ENCODE results near the gene TRNAU1AP. TPM values are rescaled to one million over a fixed set of nuclear protein-coding genes. Genes with fewer than 3 reads are reported as not detected.

Gene TRNAU1AP
- total RNA-seq, 4 donors from 2014 or later, result 4.1 to 25.4 (median 12.4) TPM

GRCh38 chr1:28509705-28510272 is 43.1 kb upstream of the TRNAU1AP start:
- Histone ChIP-seq H3K27me3 (no peaks in the 10 kb centered on the region), H3K27ac (peak overlapping the region; percentile 88 to 94 (median 90)), H3K9me3 (no peaks in the 10 kb centered on the region), H3K4me1 (peaks cover 25 to 58% (median 42%) of the 10 kb centered on the region in 4 donors), H3K36me3 (peaks cover 0 to 43% (median 18%) of the 10 kb centered on the region in 4 donors), H3K4me3 (no peak overlapping the region)
- TF ChIP-seq POLR2AphosphoS5 (IDR thresholded peaks at IDR 0.05) (peak in 1 of 3 donors; percentile 19), CTCF (IDR thresholded peaks at IDR 0.05) (no peak)
- 31 to 52% methylated on average over 2 to 8 of the region's 8 CpGs for WGBS, 2 donors (ENCODE audit: low coverage in 1 of 2)
- intact Hi-C loops (cut with DNase I; ENCODE audit: low total_unique reads), result loop anchor here (10.0 kb wide), 1 partner anchor 95 kb away; no protein-coding TSS in a partner anchor
- no peak for DNase-seq
- in situ Hi-C loops (cut with MboI; ENCODE audit: low pct_ligation_motif_present in 1 of 4, low pct_unique_long_range_greater_than_20kb in 1 of 4, low sequenced_read_pairs in 3 of 4), result loop anchor here in 3 of 4 donors (10.0 to 25.0 kb wide), 4 partner anchors 95 to 378 kb away; partner anchors contain the start of genes ATP5IF1 (in 1 of the 3) and DNAJC8 (in 1 of the 3)

DNA sequence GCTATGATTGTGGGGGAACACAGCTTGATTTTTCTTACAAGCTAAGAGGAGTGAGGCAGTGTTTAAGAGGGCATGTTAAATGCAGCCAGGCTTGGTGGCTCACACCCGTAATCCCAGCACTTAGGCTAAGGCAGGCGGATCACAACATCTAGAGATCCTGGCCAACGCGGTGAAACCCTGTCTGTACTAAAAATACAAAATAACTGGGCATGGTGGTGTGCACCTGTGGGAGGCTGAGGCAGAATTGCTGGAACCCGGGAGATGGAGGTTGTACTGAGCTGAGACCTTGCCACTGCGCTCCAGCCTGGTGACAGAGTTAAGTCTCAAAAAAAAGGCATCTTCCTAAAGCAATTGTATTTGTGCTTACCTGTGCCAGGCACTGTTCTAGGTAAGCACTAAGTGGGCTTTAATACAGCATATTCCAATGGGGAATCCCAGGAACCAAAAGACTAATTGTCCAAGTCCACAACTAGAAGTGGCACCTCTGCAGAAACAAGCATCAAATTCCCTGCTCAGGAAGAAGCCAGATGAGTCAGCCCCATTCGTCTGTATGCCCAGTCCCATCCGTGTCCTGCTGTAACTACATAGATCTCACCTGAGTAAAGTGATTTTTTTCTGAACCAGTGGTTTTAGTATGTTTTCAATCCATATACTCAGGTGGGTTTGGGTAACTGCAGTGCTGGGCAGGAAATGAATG is 42.5 kb upstream of the TRNAU1AP start:
- Histone ChIP-seq H3K4me1 (peaks cover 25 to 53% (median 40%) of the 10 kb centered on the region in 4 donors), H3K27ac (peak overlapping the region in 3 of 4 donors; percentile 88 to 90 (median 90)), H3K4me3 (no peak overlapping the region), H3K9me3 (no peaks in the 10 kb centered on the region), H3K36me3 (peaks cover 0 to 43% (median 18%) of the 10 kb centered on the region in 4 donors), H3K27me3 (no peaks in the 10 kb centered on the region)
- in situ Hi-C loops (cut with MboI; ENCODE audit: low pct_ligation_motif_present in 1 of 4, low pct_unique_long_range_greater_than_20kb in 1 of 4, low sequenced_read_pairs in 3 of 4), result loop anchor here in 3 of 4 donors (10.0 to 25.0 kb wide), 4 partner anchors 94 to 377 kb away; partner anchors contain the start of genes ATP5IF1 (in 1 of the 3) and DNAJC8 (in 1 of the 3)
- TF ChIP-seq POLR2A (IDR thresholded peaks at IDR 0.05) (no peak), POLR2AphosphoS5 (IDR thresholded peaks at IDR 0.05) (peak in 1 of 3 donors; percentile 3), EP300 (IDR thresholded peaks at IDR 0.05; ENCODE audit: low read depth) (no peak), CTCF (IDR thresholded peaks at IDR 0.05) (no peak)
- intact Hi-C loops (cut with DNase I; ENCODE audit: low total_unique reads), result loop anchor here (10.0 kb wide), 1 partner anchor 94 kb away; no protein-coding TSS in a partner anchor
- 40 to 51% methylated on average over 2 to 8 of the region's 8 CpGs for WGBS, 2 donors (ENCODE audit: low coverage in 1 of 2)
- DNase-seq, result no peak

DNA sequence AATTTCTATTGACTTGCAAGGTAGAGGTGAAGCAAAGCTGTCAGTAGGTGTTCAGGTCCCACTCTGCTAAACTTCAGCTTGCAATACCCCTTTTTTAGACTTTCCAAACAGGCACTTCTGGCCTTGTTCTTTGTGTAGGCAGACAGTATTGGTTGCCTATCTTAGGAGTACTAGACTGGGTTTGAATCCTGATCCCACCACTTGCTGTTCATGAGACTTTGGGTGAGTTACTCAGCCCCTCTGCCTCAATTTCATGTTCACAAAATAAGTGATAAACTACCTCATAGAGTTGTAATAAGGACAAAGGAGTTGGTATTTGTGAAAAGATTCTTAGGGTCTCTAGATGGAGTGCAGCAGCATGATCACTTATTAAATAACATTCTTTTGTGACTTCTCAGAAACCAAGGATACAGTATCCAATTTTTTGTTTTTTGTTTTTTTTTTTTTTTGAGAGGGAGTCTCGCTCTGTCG is 41.9 kb upstream of the TRNAU1AP start:
- Histone ChIP-seq H3K9me3 (no peaks in the 10 kb centered on the region), H3K27me3 (no peaks in the 10 kb centered on the region), H3K27ac (no peak overlapping the region), H3K36me3 (peaks cover 0 to 43% (median 18%) of the 10 kb centered on the region in 4 donors), H3K4me3 (no peak overlapping the region), H3K4me1 (peaks cover 25 to 53% (median 40%) of the 10 kb centered on the region in 4 donors)
- TF ChIP-seq POLR2A (IDR thresholded peaks at IDR 0.05), result no peak
- TF ChIP-seq EP300 (IDR thresholded peaks at IDR 0.05; ENCODE audit: low read depth), result no peak
- no peak for TF ChIP-seq CTCF (IDR thresholded peaks at IDR 0.05)
- TF ChIP-seq POLR2AphosphoS5 (IDR thresholded peaks at IDR 0.05), result peak in 1 of 3 donors; percentile 24
- 92 to 100% methylated on average over 1 to 2 of the region's 2 CpGs for WGBS, 2 donors (ENCODE audit: low coverage in 1 of 2)
- in situ Hi-C loops (cut with MboI; ENCODE audit: low pct_ligation_motif_present in 1 of 4, low pct_unique_long_range_greater_than_20kb in 1 of 4, low sequenced_read_pairs in 3 of 4) (loop anchor here in 3 of 4 donors (10.0 to 25.0 kb wide), 4 partner anchors 94 to 376 kb away; partner anchors contain the start of genes ATP5IF1 (in 1 of the 3) and DNAJC8 (in 1 of the 3)), intact Hi-C loops (cut with DNase I; ENCODE audit: low total_unique reads) (loop anchor here (10.0 kb wide), 1 partner anchor 94 kb away; no protein-coding TSS in a partner anchor)
- no peak for DNase-seq

Data from transverse colon (tissue), 4 donors.